ENCODE data around the gene FASLG.

The FASLG gene

GRCh38 chr1:172642970-172643369 lies 15.9 kb upstream of the FASLG start:
- no peaks in the 10 kb centered on the region for H4K20me1 ChIP-seq (ENCODE audit: insufficient read depth)
- no peaks in the 10 kb centered on the region for H3K79me2 ChIP-seq (ENCODE audit: insufficient read depth, low read depth)
- H2AFZ ChIP-seq (ENCODE audit: low read depth) = no peak overlapping the region
- no peak overlapping the region for H3K4me3 ChIP-seq (IDR thresholded peaks at IDR 0.05; ENCODE audit: insufficient read depth, low read depth, low read length)
- TF ChIP-seq CTCF (conservative IDR thresholded peaks at IDR 0.05; ENCODE audit: low read depth, low read length) = no peak
- H3K4me2 ChIP-seq = no peak overlapping the region
- no peaks in the 10 kb centered on the region for H3K36me3 ChIP-seq (ENCODE audit: insufficient read depth)
- peaks cover 14% of the 10 kb centered on the region for H3K4me1 ChIP-seq (ENCODE audit: low read depth, poor library complexity, severe bottlenecking)
- no peak overlapping the region for H3K9ac ChIP-seq
- no peak overlapping the region for H3K27ac ChIP-seq
- H3K27me3 ChIP-seq (ENCODE audit: insufficient read depth, low read depth) = no peaks in the 10 kb centered on the region

- Histone ChIP-seq H3K4me2 (no peak overlapping the region), H3K36me3 (ENCODE audit: insufficient read depth) (no peaks in the 10 kb centered on the region), H4K20me1 (ENCODE audit: insufficient read depth) (no peaks in the 10 kb centered on the region), H3K27me3 (ENCODE audit: insufficient read depth, low read depth) (no peaks in the 10 kb centered on the region), H3K4me3 (IDR thresholded peaks at IDR 0.05; ENCODE audit: insufficient read depth, low read depth, low read length) (no peak overlapping the region), H3K9ac (no peak overlapping the region), H3K4me1 (ENCODE audit: low read depth, poor library complexity, severe bottlenecking) (peaks cover 14% of the 10 kb centered on the region), H2AFZ (ENCODE audit: low read depth) (no peak overlapping the region), H3K27ac (no peak overlapping the region), H3K79me2 (ENCODE audit: insufficient read depth, low read depth) (no peaks in the 10 kb centered on the region)
- TF ChIP-seq CTCF (conservative IDR thresholded peaks at IDR 0.05; ENCODE audit: low read depth, low read length) = no peak
Observed at GRCh38 chr1:172646653-172647052, 12.2 kb upstream of the FASLG start.

GRCh38 chr1:172647110-172647564 lies 11.8 kb upstream of the FASLG start:
- H4K20me1 ChIP-seq (ENCODE audit: insufficient read depth) = no peaks in the 10 kb centered on the region
- no peak overlapping the region for H3K9ac ChIP-seq
- no peaks in the 10 kb centered on the region for H3K27me3 ChIP-seq (ENCODE audit: insufficient read depth, low read depth)
- no peak for TF ChIP-seq CTCF (conservative IDR thresholded peaks at IDR 0.05; ENCODE audit: low read depth, low read length)
- no peak overlapping the region for H3K27ac ChIP-seq
- no peak overlapping the region for H3K4me2 ChIP-seq
- H3K4me3 ChIP-seq (IDR thresholded peaks at IDR 0.05; ENCODE audit: insufficient read depth, low read depth, low read length) = no peak overlapping the region
- H2AFZ ChIP-seq (ENCODE audit: low read depth) = no peak overlapping the region
- no peaks in the 10 kb centered on the region for H3K79me2 ChIP-seq (ENCODE audit: insufficient read depth, low read depth)
- no peaks in the 10 kb centered on the region for H3K36me3 ChIP-seq (ENCODE audit: insufficient read depth)
- H3K4me1 ChIP-seq (ENCODE audit: low read depth, poor library complexity, severe bottlenecking) = peaks cover 14% of the 10 kb centered on the region

GRCh38 chr1:172647987-172648386 lies 10.9 kb upstream of the FASLG start:
- H3K4me2 ChIP-seq = no peak overlapping the region
- no peak for TF ChIP-seq CTCF (conservative IDR thresholded peaks at IDR 0.05; ENCODE audit: low read depth, low read length)

More at GRCh38 chr1:172647987-172648386, 10.9 kb upstream of the FASLG start:
- H3K4me3 ChIP-seq (IDR thresholded peaks at IDR 0.05; ENCODE audit: insufficient read depth, low read depth, low read length) = no peak overlapping the region
- no peak overlapping the region for H3K9ac ChIP-seq
- H2AFZ ChIP-seq (ENCODE audit: low read depth) = no peak overlapping the region
- peaks cover 13% of the 10 kb centered on the region for H3K4me1 ChIP-seq (ENCODE audit: low read depth, poor library complexity, severe bottlenecking)
- H4K20me1 ChIP-seq (ENCODE audit: insufficient read depth) = no peaks in the 10 kb centered on the region
- H3K27ac ChIP-seq = no peak overlapping the region
- no peaks in the 10 kb centered on the region for H3K79me2 ChIP-seq (ENCODE audit: insufficient read depth, low read depth)
- H3K36me3 ChIP-seq (ENCODE audit: insufficient read depth) = no peaks in the 10 kb centered on the region
- H3K27me3 ChIP-seq (ENCODE audit: insufficient read depth, low read depth) = no peaks in the 10 kb centered on the region

All from KMS-11 (cell line).